Kidney (tissue), 14 donors: ENCODE data around the gene ARL15. TPM values are rescaled to one million over a fixed set of nuclear protein-coding genes. Genes with fewer than 3 reads are reported as not detected.

Experiments used
- DNase-seq, 5 donors: peaks; one replicate each; pipeline ENCODE4 v3.0.0-alpha.2; 2013 to 2020
- FAIRE-seq: peaks from 2 replicates; lab custom pipeline; 2012; peaks lifted over from hg19 to GRCh38; lab: Jason Lieb, UNC
- H3K27ac ChIP-seq, 2 donors: one replicate each; pipeline ENCODE4 v1.7.0; 2013; ENCODE audit warnings: low read depth in 2 of 2, low read length in 2 of 2, inconsistent platforms in 1 of 2
- H3K27me3 ChIP-seq: one replicate; pipeline ENCODE4 v1.7.1; 2013; ENCODE audit warnings: low read length, inconsistent platforms; ENCODE audit not compliant: control insufficient read depth, insufficient read depth
- H3K36me3 ChIP-seq, 3 donors: one replicate each; pipeline versions ENCODE4 v1.7.0 to v1.7.1; 2013; ENCODE audit warnings: low read length in 3 of 3, control low read depth in 1 of 3, inconsistent platforms in 1 of 3; ENCODE audit not compliant: insufficient read depth in 3 of 3, control insufficient read depth in 2 of 3
- H3K4me1 ChIP-seq, 3 donors: one replicate each; pipeline versions ENCODE4 v1.7.0 to v1.7.1; 2013; ENCODE audit warnings: low read length in 3 of 3, inconsistent platforms in 1 of 3, low read depth in 1 of 3; ENCODE audit not compliant: control insufficient read depth in 2 of 3, insufficient read depth in 2 of 3
- H3K4me3 ChIP-seq, 3 donors: one replicate each; pipeline versions ENCODE4 v1.7.0 to v1.8.1; 2013; ENCODE audit warnings: low read length in 3 of 3, control low read depth in 1 of 3, inconsistent platforms in 1 of 3
- H3K9ac ChIP-seq, 3 donors: one replicate each; pipeline versions ENCODE4 v1.7.0 to v1.7.1; 2013; ENCODE audit warnings: low read length in 3 of 3, control low read depth in 1 of 3, inconsistent platforms in 1 of 3
- H3K9me3 ChIP-seq, 3 donors: one replicate each; pipeline versions ENCODE4 v1.7.0 to v1.7.1; 2013; ENCODE audit warnings: low read length in 3 of 3, control low read depth in 1 of 3, inconsistent platforms in 1 of 3; ENCODE audit not compliant: control insufficient read depth in 2 of 3, insufficient read depth in 1 of 3
- CTCF ChIP-seq: IDR thresholded peaks from 3 replicates; pipeline ENCODE4 v1.5.1; 2012; ENCODE audit warnings: mild to moderate bottlenecking, moderate library complexity, borderline replicate concordance; ENCODE audit not compliant: insufficient read depth; ENCODE audit errors: extremely low read depth
- intact Hi-C: fragments of 100-400 bp; cut with DNase I; formaldehyde crosslinking; loops from one replicate; pipeline ENCODE4 v1.11.1; 2022
- polyA plus RNA-seq: library from polyadenylated mRNA; stranded (reverse); fragments of 350-450 nt; fragmentation: Illumina TruSeq; extraction: RNeasy Lipid Tissue Mini Kit (QIAGEN cat#74804); gene quantifications from one replicate; pipeline ENCODE4 v1.2.3, GENCODE V29; 2014; ENCODE audit warnings: low read depth, low replicate concordance; ENCODE audit not compliant: insufficient read depth
- total RNA-seq: library from RNA; stranded (reverse); fragmentation: NEBNext Ultra II Directional; extraction: Animal tissue kit (Norgen Biotek cat#: 25700); gene quantifications from one replicate; pipeline ENCODE4 v1.2.1, GENCODE V29; 2021
- donor health status: control.
- donor health status: control.
- donor health status: control.
- donor health status: control.
- donor health status: control.
- donor health status: DM: yes; HTN: yes; CAD: no.
- donor health status: Normal renal cell carcinoma (clear cell type).

ARL15 gene
- total and polyA plus RNA-seq, 2 donors from 2014 or later = 21.1 to 36.6 TPM

GRCh38 chr5:53922508-53923498 is 387.6 kb downstream of the ARL15 start:
- no peaks in the 10 kb centered on the region for H3K36me3 ChIP-seq
- DNase-seq (no peak), FAIRE-seq (no peak)
- no peaks in the 10 kb centered on the region for H3K27me3 ChIP-seq
- H3K4me1 ChIP-seq = no peaks in the 10 kb centered on the region
- no peak overlapping the region for H3K27ac ChIP-seq
- no peak overlapping the region for H3K4me3 ChIP-seq
- no peak overlapping the region for H3K9ac ChIP-seq
- no peak for TF ChIP-seq CTCF
- intact Hi-C loops = no loop called here
- H3K9me3 ChIP-seq = no peaks in the 10 kb centered on the region

GRCh38 chr5:53917826-53918225 is 392.5 kb downstream of the ARL15 start:
- Histone ChIP-seq H3K4me3 (no peak overlapping the region), H3K4me1 (no peaks in the 10 kb centered on the region), H3K36me3 (no peaks in the 10 kb centered on the region), H3K9me3 (no peaks in the 10 kb centered on the region), H3K27me3 (no peaks in the 10 kb centered on the region), H3K27ac (no peak overlapping the region), H3K9ac (no peak overlapping the region)
- DNase-seq (no peak), FAIRE-seq (no peak)
- intact Hi-C loops = no loop called here
- no peak for TF ChIP-seq CTCF

- Histone ChIP-seq H3K9ac (no peak overlapping the region), H3K36me3 (no peaks in the 10 kb centered on the region), H3K27ac (no peak overlapping the region), H3K9me3 (no peaks in the 10 kb centered on the region), H3K4me1 (no peaks in the 10 kb centered on the region), H3K27me3 (no peaks in the 10 kb centered on the region), H3K4me3 (no peak overlapping the region)
- no peak for TF ChIP-seq CTCF
- FAIRE-seq = no peak
- no peak for DNase-seq
- intact Hi-C loops = no loop called here
Measured at GRCh38 chr5:53917095-53917494, 393.3 kb downstream of the ARL15 start.
